NCI-H146 treated with DMSO at 0.1 percent for 48 hours (cell line): Measurements from ENCODE around the gene HMSD.
"Not testable (repeated sequence)": the region's sequence is repeated elsewhere in the genome, so short reads cannot be mapped to it uniquely, and the experiment has no call there.

Source experiments
- DNase-seq: peaks from one replicate; lab custom pipeline; 2025; ENCODE audit not compliant: unreplicated experiment; lab: John Stamatoyannopoulos, UW

Gene HMSD, protein sequence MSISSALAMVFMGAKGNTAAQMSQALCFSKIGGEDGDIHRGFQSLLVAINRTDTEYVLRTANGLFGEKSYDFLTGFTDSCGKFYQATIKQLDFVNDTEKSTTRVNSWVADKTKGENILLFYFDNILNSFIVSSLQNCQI

DNA sequence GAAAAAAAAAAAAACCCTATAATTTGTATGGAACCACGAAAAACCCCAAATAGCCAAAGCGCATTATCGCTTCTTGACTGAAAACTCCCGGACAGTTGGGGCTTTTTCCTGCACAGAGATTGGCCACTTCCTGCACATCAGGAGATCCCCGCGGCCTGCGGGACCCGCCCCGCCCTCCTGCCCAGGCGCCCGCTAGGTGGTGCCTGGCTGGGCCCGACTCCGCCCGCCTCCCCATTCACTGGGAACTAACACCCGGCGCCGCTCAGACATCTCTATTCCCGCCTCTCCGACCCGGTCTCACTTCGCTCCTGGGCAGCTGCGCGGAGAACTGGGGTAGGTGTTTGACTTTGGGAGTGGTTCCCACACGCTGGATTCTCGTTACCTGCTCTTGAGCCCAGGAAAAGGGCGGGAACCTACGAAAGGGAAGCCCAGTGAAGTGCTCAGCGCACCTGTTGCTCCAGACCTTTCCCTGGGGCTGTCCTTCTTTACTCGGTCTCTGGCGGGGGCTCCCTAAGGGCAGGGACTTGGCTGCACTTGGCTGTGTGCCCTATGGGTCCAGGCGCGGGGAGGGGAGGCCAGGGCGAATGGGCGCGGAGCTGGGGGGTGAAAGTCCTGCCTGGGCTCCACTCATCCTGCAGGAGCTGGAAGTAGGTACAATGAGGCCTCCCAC is at the start of gene HMSD:
HMSD (plus strand) TSS at position 234 of the 670 bp plus-strand sequence. CDS start 4,155 bp downstream, outside the sequence.
- peak; percentile 93 for DNase-seq

DNA sequence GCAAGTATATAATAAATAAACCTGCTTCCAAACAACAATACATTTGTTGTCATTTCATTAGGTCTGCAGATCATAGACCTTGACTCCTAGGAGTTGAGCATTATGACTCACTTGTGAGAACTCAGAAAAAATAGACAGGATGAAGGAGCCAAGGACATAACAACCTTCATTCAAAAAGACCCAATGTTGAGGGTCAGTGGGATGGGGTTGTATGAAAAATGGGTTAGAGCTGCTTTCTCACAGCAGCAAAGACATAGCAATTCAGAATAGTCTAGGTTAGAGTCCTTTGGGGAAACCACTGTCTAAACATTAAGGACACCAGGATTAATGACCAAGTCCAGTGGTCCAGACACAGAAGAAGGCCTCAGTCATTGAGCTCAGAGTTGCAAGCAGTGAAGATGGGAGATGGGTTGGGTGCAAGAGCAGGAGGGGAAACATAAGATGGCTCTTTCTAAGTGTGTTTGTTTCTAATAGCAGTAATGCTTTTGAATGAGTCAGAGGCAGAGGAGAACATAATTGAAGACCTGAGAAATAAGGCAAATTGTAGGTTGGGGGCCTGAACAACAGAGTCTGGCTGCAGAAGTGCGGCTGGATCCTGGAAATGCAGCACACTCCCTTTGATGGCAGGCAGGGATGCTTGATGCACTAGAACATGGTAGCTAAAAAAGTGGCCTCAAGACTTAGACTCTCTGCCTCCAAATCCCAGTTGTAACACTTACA is 45.1 kb upstream of the HMSD start:
- no peak for DNase-seq

DNA sequence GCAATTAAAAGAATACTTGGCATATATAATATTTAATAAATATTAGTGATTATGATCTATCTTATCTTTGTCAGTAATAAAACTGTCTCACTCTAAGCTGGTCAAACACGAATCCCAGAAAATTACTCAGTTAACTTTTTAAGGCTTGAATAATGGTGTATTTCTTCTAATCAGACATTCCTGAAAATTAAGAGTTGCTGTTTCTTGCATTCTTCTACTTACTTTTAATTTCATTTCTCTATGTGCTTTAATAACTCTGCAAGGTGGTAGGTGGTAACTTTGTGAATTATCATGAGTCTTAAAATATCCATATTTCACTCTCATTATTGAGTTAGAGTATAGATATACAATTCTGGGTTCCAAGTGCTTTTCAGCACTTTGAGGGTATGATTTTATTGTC is 44.4 kb upstream of the HMSD start:
- DNase-seq = no peak

DNA sequence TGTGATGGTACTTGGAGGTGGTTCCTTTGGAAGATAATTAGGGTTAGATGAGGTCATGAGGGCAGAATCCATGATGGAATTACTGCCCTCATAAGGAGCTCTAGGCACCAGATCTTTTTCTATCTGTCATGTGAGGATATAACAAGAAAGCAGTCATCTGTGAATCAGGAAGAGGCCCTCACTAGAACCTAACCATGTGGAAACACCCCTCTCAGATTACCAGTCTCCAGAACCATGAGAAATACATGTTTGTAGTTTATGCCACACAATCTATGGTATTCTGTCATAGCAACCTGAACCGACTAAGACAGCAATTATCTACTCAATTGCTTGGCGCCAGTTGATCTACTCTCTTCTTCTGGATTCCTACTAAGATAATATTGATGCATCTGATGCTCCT is 43.7 kb upstream of the HMSD start:
- no peak for DNase-seq

DNA sequence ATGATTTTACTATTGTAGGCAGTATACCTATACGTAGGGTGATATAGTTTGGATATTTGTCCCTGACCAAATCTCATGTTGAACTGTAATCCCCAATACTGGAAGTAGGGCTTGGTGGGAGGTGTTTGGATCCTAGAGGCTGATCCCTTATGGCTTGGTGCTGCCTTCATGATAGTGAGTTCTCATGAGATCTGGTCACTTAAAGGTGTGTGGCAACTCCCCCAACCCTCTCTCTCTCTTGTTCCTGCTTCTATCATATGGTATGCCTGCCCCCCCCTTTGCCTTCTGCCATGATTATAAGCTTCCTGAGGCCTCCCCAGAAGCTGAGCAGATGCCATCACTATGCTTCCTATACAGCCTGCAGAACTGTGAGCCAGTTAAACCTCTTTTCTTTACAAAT is 43.0 kb upstream of the HMSD start:
- no peak for DNase-seq

DNA sequence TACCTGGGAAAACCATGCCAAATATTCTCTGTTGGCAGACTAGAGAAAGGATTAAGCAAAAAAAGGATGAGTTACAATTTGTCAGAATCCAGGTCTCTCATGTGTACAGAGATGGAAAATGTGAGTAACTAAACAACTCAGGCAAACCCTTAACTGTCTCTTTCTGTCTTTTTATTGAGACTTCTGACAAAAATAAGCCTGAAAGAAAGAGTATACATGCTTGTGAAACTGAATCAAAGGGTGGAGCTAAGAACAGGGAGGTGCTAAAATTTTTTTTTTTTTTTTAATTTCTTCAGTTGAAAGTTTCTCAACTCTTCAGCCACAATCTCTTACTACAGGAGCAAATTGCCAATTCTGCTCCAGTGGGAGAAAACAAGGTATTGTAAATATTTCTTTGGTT is 41.4 kb upstream of the HMSD start, which contains the start of gene SERPINB10:
SERPINB10 (plus strand) TSS at position 295 of the 400 bp plus-strand sequence. CDS start 7,553 bp downstream, outside the sequence.
- DNase-seq = no peak

DNA sequence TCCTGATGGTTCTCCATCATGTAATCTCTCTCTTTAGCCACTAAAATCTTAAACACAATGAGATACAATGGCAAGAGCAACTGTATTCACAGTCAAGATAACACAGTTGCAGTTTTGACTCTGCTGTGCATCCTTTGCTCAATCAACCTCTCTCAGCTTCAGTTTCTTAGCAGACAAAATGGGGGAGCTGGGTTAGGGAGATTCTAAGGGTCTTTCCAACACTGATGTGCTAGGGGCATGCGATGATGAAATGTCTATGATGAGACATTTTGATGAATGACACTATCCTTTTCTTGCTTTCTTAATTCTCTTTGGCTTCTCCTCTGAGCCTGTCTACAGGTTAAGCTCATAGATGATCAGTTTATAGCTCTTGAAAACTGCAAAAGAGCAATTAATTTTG is 40.2 kb upstream of the HMSD start:
- no peak for DNase-seq

DNA sequence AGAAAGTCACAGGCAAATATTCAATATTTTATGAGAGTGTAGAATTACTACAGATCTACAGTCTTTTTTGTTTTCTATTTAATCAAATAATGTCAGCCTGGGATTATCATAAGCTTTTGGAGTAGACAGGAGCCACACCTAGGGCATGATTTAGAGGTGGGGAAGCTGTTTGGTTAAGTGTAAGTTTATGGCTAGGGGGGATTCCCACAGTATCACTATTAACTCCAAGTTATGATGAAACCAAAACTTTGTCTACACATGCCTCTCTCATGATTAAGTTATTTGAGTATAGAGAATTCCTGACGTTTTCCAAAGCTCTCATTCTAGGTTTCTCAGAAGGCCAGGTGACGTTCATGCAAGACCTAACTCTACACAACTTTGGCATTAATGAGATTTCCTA is 39.2 kb upstream of the HMSD start:
- DNase-seq = no peak

DNA sequence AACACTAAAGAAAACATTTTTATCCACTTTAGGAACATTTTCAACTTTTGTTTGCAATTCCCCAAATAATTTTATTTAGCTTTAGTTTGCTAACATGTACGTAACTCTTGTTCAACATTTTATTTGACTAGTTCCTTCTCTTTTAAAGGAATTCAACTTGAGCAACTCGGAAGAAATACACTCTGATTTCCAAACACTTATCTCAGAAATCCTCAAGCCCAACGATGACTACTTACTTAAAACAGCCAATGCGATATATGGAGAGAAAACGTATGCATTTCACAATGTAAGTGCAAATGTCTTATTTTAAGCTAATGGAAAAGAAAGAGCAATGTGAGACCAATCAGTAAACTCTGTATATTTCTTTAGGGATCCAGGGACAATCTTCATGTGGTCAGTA is 31.3 kb upstream of the HMSD start:
- DNase-seq = no peak

DNA sequence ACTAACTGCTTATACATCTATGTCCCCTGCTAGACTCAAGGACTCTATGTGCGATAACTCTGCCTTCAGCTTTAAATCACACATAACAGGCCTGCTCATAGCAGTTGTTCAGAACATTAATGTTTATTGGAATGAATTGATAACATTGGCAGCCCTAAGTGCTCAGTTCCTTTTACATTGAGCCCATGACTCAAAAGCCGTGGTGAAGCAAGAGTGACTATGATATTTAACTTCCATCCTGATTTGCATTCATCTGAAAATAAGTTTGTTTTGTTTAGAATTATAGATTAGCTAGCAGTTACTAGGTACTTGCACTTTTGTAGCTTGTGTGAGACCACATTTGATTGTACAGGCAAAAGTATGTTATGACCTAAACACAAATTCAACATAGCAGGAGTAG is 27.1 kb upstream of the HMSD start:
- no peak for DNase-seq

DNA sequence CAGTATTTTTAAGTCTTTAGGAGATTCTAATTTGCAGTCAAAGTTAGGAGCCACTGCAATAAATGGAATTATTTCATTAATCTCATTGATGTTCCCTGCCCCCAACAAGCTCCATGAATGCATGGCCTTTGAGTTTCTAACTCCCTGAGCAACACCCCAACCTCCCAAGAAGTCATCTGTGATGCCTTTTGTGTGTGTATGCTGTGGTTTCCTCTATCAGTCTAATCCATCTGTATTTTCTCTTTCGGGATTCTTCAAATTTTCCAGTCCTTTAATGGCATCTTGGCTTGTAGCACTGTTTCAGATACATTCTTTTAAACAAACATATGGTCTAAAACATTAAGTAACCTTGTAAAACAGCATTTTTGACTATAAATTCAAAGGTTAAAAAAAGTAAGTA is 24.6 kb upstream of the HMSD start:
- no peak for DNase-seq

DNA sequence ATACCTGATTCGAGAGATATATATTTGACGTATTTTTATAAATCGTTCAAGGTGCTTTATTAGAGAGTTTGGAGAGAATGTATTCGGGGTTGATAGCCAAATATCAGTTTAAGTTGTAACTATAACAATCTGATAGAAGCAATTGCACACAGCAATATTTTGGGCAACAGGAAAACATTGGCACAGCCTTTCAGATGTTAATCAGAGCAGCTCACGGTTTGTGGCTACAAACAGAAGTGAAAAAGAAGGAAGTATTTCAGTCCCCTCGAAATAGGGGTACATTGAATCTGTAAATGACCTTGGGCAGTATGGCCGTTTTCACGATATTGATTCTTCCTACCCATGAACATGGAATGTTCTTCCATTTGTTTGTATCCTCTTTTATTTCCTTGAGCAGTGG is 20.8 kb upstream of the HMSD start:
- DNase-seq = no peak

DNA sequence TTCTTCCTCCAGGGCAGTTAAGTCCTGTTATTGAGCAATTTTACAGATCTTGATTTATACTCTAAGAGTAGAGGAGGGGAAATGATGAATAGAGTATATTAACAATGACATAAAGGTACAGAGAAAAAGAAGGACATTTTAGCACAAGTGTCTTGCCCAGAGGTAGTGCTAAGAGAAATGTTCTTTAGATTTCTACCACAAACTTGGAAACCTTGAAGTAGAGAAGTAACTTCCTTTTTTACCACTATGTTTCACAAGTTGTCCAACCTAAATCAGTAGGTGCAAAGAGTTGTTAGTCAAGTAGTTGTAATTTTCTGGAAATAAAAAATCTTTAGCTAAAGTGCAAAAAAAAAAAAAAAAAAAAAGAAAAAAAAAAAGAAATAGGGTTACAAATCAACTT is 19.7 kb upstream of the HMSD start:
- not testable (repeated sequence) for DNase-seq

DNA sequence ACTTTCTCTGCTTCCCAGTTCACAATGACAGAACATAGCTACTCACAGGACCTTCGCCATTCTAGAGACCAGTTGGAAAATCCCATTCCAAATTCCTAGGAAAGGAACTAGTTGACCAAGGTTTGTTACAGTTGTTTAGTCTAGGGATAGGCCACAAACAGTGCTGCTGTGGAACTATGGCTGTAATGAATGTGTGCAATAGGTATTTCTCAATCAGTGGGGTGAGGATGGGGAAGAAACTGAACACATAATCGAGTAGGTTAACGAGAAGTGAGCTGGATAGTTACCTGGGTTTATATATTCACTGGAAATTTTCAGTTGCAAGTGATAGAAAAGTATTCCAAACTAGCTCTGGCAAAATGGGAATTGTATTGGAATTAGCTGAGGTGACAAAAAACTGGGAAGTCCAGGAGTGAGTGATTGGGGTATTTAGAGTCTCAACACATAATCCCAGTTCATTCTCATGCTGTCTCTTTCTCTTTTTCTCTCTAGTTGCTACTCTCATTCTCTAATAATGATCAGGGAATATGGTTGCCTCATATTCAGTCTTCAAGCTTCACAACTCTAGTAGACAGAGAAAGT is 18.2 kb upstream of the HMSD start:
- no peak for DNase-seq

DNA sequence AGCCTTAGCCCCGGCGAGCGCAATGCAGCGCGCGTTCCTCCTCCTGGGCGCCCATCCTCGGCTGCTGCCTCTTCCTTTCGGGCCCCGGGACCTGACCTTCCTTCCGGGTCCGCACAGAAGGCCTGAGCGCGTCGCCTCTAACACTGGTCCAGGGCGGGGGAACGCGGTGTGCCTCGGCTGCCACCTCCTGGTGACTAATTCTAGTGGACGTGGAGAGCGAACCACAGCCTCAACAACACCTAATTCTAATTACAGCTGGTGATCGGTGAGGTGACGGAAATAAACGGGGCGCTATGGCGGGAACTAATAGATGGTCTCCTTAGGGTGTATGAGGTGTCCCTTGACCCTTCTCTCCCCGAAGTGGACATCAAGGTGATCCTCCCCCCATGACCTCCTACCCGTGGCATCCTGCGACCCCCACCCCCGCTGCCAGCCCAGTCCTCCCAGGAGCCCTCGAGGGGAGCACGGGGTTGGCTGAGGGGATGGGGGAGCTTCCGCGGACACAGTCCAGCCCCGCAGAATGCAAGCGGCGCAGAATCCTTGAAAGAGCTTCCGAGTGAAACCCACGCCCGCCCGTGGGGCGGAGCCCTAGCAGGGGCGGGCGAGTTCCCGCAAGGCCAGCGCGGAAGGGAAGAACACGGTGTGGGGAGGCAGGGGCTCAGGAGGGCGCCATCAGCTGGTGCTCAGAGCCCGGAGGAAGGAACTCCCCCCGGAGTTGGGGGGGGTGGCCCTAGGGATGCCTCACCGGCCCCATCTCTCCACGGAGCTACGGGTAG is 12.8 kb upstream of the HMSD start:
- peak; percentile 96 for DNase-seq

DNA sequence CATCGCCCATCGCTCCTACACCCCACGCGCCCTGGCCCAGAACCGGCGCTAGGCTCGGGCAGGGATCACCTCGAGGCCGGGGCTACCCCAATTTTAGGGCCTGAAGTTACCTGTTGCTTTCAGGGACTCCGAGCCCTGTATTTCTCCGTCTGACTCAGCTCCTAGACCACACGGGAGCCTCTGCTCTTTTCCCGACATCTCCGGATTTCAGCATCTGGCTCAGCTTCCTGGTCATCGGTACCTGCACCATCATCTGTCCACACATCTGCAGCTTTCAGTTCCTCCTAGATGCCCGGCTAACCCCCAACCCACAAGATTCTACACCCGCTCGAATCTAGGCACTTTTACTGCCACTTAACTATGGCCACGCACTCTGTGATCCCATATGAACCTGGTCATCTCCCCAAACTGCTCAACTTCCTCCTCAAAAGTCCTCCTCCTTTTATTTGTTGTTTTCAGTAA is 12.1 kb upstream of the HMSD start:
- DNase-seq = no peak

DNA sequence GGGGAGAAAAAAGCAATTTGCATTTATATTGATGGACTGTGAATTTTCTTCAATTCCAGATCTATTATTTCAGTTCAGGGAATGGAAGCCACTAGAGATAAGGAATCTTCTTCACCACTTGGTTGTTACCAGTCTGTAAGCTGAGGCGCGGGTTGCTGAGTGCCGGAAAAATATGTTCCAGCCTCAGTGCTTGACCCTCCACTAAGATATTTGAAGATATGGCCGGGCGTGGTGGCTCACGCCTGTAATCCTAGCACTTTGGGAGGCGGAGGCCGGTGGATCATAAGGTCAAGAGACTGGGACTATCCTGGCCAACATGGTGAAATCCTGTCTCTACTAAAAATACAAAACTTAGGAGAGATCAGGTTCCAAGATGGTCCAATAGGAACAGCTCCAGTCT is 9.1 kb upstream of the HMSD start:
- no peak for DNase-seq

DNA sequence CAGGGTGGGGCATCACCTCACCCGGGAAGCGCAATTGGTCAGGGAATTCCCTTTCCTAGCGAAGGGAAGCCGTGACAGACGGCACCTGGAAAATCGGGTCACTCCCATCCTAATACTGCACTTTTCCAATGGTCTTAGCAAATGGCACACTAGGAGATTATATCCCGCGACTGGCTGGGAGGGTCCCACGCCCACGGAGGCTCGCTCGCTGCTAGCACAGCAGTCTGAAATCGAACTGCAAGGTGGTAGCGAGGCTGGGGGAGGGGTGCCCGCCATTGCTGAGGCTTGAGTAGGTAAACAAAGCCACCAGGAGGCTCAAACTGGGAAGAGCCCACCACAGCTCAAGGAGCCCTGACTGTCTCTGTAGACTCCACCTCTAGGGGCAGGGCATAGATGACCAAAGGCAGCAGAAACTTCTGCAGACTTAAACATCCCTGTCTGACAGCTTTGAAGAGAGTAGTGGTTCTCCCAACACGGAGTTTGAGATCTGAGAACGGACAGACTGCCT is 8.5 kb upstream of the HMSD start:
- DNase-seq = peak; percentile 24

DNA sequence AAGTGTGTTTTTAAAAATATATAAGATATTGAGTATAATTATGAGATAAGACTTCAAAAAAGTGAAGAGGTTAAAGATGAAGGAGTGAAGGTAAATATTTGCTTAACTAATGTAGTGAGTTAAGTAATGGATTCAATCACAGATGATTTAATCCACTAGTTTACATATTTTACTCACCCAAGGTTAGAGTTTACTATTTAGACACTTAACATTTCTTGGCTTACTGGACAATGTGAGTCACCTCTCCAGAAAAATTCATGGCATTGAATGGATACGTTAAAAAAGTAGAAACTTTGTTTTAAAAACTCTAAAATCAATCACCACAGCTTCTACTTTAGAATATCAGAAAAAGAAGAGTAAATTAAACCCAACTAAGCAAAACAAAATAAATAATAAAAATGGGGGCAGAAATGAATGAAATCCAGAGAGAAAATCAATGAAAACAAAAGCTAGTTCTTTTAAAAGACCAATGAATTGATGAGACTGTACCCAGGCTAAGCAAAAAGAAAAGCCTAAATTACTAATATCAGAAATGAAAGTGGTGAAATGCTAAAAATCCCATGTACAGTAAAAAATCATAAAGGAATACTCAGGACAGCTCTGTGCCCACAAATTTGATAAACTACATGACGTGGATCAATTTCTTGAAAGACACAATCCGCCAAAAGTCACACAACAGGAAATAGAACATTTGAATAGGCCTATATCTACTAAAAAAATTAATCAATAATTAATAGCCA is 1.9 kb upstream of the HMSD start:
- no peak for DNase-seq

DNA sequence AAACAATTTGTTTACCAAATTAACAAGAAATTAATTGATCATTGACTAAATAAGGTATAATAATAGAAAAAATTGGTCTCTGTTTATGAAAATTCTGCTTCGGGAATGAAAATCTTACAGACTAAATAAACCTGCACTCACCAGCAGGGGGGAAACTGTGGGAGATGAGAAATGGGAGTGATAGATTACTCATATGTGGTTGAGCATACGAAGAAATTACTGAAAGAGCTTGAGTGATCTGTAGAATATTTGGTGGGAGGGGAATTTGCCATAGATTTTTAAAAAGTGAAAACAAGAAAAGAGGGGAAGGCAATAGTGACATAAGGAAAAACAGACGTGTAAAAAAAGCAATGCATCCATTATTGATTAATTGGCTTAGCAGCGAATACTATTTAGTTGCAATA is 2.2 kb downstream of the HMSD start:
- DNase-seq = no peak
